AG09319 (cell line): ENCODE data around the gene LYRM7.

Experiments
- DNase-seq: peaks from one replicate; pipeline ENCODE4 v3.0.0-alpha.2; 2010; ENCODE audit warnings: low read depth; ENCODE audit errors: extremely low read depth
- CTCF ChIP-seq: IDR thresholded peaks from 2 replicates; pipeline ENCODE4 v1.5.1; 2011; ENCODE audit warnings: low read depth, mild to moderate bottlenecking, inconsistent platforms, low read length, moderate library complexity

Gene LYRM7

GRCh38 chr5:131198625-131199024 lies 27.9 kb downstream of the LYRM7 start:
- TF ChIP-seq CTCF: no peak
- no peak for DNase-seq

- TF ChIP-seq CTCF: no peak
- no peak for DNase-seq
Observed at GRCh38 chr5:131200560-131200959, 29.8 kb downstream of the LYRM7 start.

GRCh38 chr5:131204964-131205363 lies 34.2 kb downstream of the LYRM7 start:
- no peak for TF ChIP-seq CTCF
- no peak for DNase-seq

GRCh38 chr5:131206061-131206460 lies 35.3 kb downstream of the LYRM7 start:
- TF ChIP-seq CTCF: no peak
- no peak for DNase-seq

GRCh38 chr5:131206772-131207171 lies 36.0 kb downstream of the LYRM7 start:
- no peak for DNase-seq
- no peak for TF ChIP-seq CTCF

- no peak for TF ChIP-seq CTCF
- no peak for DNase-seq
Observed at GRCh38 chr5:131209175-131209505, 38.4 kb downstream of the LYRM7 start.

GRCh38 chr5:131209506-131210150 lies 38.9 kb downstream of the LYRM7 start:
- no peak for DNase-seq

More at GRCh38 chr5:131209506-131210150, 38.9 kb downstream of the LYRM7 start:
- no peak for TF ChIP-seq CTCF
